ENCODE data around the gene CD101. TPM values are rescaled to one million over a fixed set of nuclear protein-coding genes. Genes with fewer than 3 reads are reported as not detected.

The CD101 gene
- total RNA-seq, 1 donor from 2014 or later = 0.38 TPM

- ATAC-seq (peak; percentile 45), DNase-seq (ENCODE audit: missing footprints) (no peak)
- intact Hi-C loops (cut with DNase I) = loop anchor here (2.0 kb wide), 1 partner anchor 72 kb away; no protein-coding TSS in a partner anchor
Measured at GRCh38 chr1:116983112-116983511, 18.4 kb upstream of the CD101 start.

GRCh38 chr1:116983678-116984077, 17.9 kb upstream of the CD101 start:
- intact Hi-C loops (cut with DNase I) = loop anchor here (2.0 kb wide), 1 partner anchor 73 kb away; no protein-coding TSS in a partner anchor
- ATAC-seq = no peak
- DNase-seq (ENCODE audit: missing footprints) = no peak

GRCh38 chr1:116984406-116985160, 17.0 kb upstream of the CD101 start:
- intact Hi-C loops (cut with DNase I) = no loop called here
- DNase-seq (ENCODE audit: missing footprints) (no peak), ATAC-seq (peak; percentile 34)

GRCh38 chr1:116986421-116987255, 14.9 kb upstream of the CD101 start:
- intact Hi-C loops (cut with DNase I) = no loop called here
- ATAC-seq = no peak
- DNase-seq (ENCODE audit: missing footprints) = peak; percentile 75

- peak; percentile 68 for DNase-seq (ENCODE audit: missing footprints)
- ATAC-seq = no peak
Measured at GRCh38 chr1:116987256-116987555, 14.4 kb upstream of the CD101 start.

GRCh38 chr1:116988248-116988647, 13.3 kb upstream of the CD101 start:
- ATAC-seq = peak; percentile 52
- intact Hi-C loops (cut with DNase I) = no loop called here
- DNase-seq (ENCODE audit: missing footprints) = peak; percentile 65

More at GRCh38 chr1:116987256-116987555, 14.4 kb upstream of the CD101 start:
- intact Hi-C loops (cut with DNase I) = no loop called here

GRCh38 chr1:116988908-116989307, 12.7 kb upstream of the CD101 start:
- DNase-seq (ENCODE audit: missing footprints) (no peak), ATAC-seq (no peak)
- intact Hi-C loops (cut with DNase I) = no loop called here

- no peak for DNase-seq (ENCODE audit: missing footprints)
- ATAC-seq = peak; percentile 44
- intact Hi-C loops (cut with DNase I) = no loop called here
Measured at GRCh38 chr1:116989835-116990234, 11.7 kb upstream of the CD101 start.

- DNase-seq (ENCODE audit: missing footprints) (peak; percentile 90), ATAC-seq (peak; percentile 91)
- intact Hi-C loops (cut with DNase I) = no loop called here
Measured at GRCh38 chr1:116990612-116991151, 10.9 kb upstream of the CD101 start.

GRCh38 chr1:116991171-116991845, 10.3 kb upstream of the CD101 start:
- DNase-seq (ENCODE audit: missing footprints) (no peak), ATAC-seq (peak; percentile 15)
- intact Hi-C loops (cut with DNase I) = no loop called here

- intact Hi-C loops (cut with DNase I) = no loop called here
- DNase-seq (ENCODE audit: missing footprints) (no peak), ATAC-seq (no peak)
Measured at GRCh38 chr1:116991918-116992317, 9.6 kb upstream of the CD101 start.

- DNase-seq (ENCODE audit: missing footprints) (no peak), ATAC-seq (no peak)
- intact Hi-C loops (cut with DNase I) = no loop called here
Measured at GRCh38 chr1:116993286-116993685, 8.3 kb upstream of the CD101 start.

GRCh38 chr1:116994411-116994810, 7.1 kb upstream of the CD101 start:
- no peak for DNase-seq (ENCODE audit: missing footprints)
- no peak for ATAC-seq
- intact Hi-C loops (cut with DNase I) = no loop called here

- DNase-seq (ENCODE audit: missing footprints) = no peak
- intact Hi-C loops (cut with DNase I) = no loop called here
- no peak for ATAC-seq
Measured at GRCh38 chr1:116997066-116997465, 4.5 kb upstream of the CD101 start.

GRCh38 chr1:116997636-116998035, 3.9 kb upstream of the CD101 start:
- peak; percentile 50 for ATAC-seq
- DNase-seq (ENCODE audit: missing footprints) = no peak
- intact Hi-C loops (cut with DNase I) = no loop called here

- no peak for DNase-seq (ENCODE audit: missing footprints)
- ATAC-seq = no peak
- intact Hi-C loops (cut with DNase I) = no loop called here
Measured at GRCh38 chr1:116999596-116999995, 2.0 kb upstream of the CD101 start.

GRCh38 chr1:117000142-117000541, 1.4 kb upstream of the CD101 start:
- no peak for DNase-seq (ENCODE audit: missing footprints)
- intact Hi-C loops (cut with DNase I) = no loop called here
- ATAC-seq = no peak

- intact Hi-C loops (cut with DNase I) = no loop called here
- DNase-seq (ENCODE audit: missing footprints) = no peak
- ATAC-seq = no peak
Measured at GRCh38 chr1:117003223-117003875, 1.8 kb downstream of the CD101 start.

- intact Hi-C loops (cut with DNase I) = no loop called here
- no peak for ATAC-seq
- no peak for DNase-seq (ENCODE audit: missing footprints)
Measured at GRCh38 chr1:117007719-117008013, 6.1 kb downstream of the CD101 start.

All from Right ventricle myocardium inferior (tissue), 1 donor.